Measurements from ENCODE around the gene CNTN4.

- TF ChIP-seq CTCF (IDR thresholded peaks at IDR 0.05; ENCODE audit: insufficient read depth, low read length) (no peak), POLR2AphosphoS5 (IDR thresholded peaks at IDR 0.05; ENCODE audit: low read depth) (no peak), REST (IDR thresholded peaks at IDR 0.05; ENCODE audit: insufficient replicate concordance, low read depth) (no peak), GABPA (IDR thresholded peaks at IDR 0.05; ENCODE audit: low read depth) (no peak), SPI1 (IDR thresholded peaks at IDR 0.05; ENCODE audit: borderline replicate concordance, low read depth) (no peak)
Observed at GRCh38 chr3:2476996-2477395, 378.3 kb downstream of the CNTN4 start.
